IMR-90 (cell line): ENCODE measurements around the gene ZNF609. TPM values are rescaled to one million over a fixed set of nuclear protein-coding genes. Genes with fewer than 3 reads are reported as not detected.

Experiments used
- ATAC-seq: fragments of 200-7000 bp; cut with Tn5 transposase; 2 replicates; pipeline ENCODE4 v1.9.1; 2020; ENCODE audit warnings: low read depth, mild to moderate bottlenecking, moderate library complexity
- BruUV-seq: library from RNA; stranded (reverse); fragments of 400-500 nt; replicated peaks from 2 replicates; lab custom pipeline; 2021; lab: Mats Ljungman, UMichigan
- CTCF ChIA-PET: fragments of 300-600 bp; formaldehyde crosslinking; extraction: SDS; loops from one replicate; lab custom pipeline; 2021; ENCODE audit warnings: antibody characterized with exemption; lab: Yijun Ruan, JAX
- POLR2A ChIA-PET: fragments of 300-600 bp; sonication (Branson Sonifier 250); formaldehyde crosslinking; loops from one replicate; lab custom pipeline; 2022; ENCODE audit warnings: antibody characterized with exemption; ENCODE audit not compliant: unreplicated experiment; lab: Charles Lee
- DNase-seq: peaks from one replicate; pipeline ENCODE4 v3.0.0; 2013
- H2AFZ ChIP-seq: replicated peaks from 2 replicates; pipeline ENCODE3; 2013; ENCODE audit warnings: low read length, mild to moderate bottlenecking; ENCODE audit not compliant: poor library complexity
- H2AK5ac ChIP-seq: 2 replicates; pipeline ENCODE4 v1.6.1; 2013; ENCODE audit warnings: low read depth, low read length, inconsistent platforms
- H2AK9ac ChIP-seq: replicated peaks from 2 replicates; pipeline ENCODE3; 2013; ENCODE audit warnings: mild to moderate bottlenecking, low read depth, low read length, moderate library complexity; ENCODE audit not compliant: poor library complexity
- H2BK120ac ChIP-seq: 2 replicates; pipeline ENCODE4 v1.6.1; 2013; ENCODE audit warnings: low read depth, low read length, inconsistent platforms
- H2BK15ac ChIP-seq: 3 replicates; pipeline ENCODE4 v1.6.1; 2013; ENCODE audit warnings: low read depth, low read length, inconsistent platforms
- H2BK20ac ChIP-seq: 2 replicates; pipeline ENCODE4 v1.6.1; 2013; ENCODE audit warnings: low read depth, mild to moderate bottlenecking, inconsistent platforms, low read length, moderate library complexity
- H2BK5ac ChIP-seq: 2 replicates; pipeline ENCODE4 v1.6.1; 2013; ENCODE audit warnings: mild to moderate bottlenecking, low read depth, low read length, inconsistent platforms; ENCODE audit not compliant: poor library complexity, severe bottlenecking
- H3K14ac ChIP-seq: replicated peaks from 2 replicates; pipeline ENCODE4 v1.6.1; 2013; ENCODE audit warnings: low read depth, low read length, inconsistent platforms
- H3K18ac ChIP-seq: 2 replicates; pipeline ENCODE4 v1.6.1; 2013; ENCODE audit warnings: low read depth, low read length, control low read depth
- H3K23ac ChIP-seq: 2 replicates; pipeline ENCODE4 v1.6.1; 2013; ENCODE audit warnings: low read depth, low read length, inconsistent platforms
- H3K27ac ChIP-seq: 2 replicates; pipeline ENCODE4 v1.5.1; 2013; ENCODE audit warnings: mild to moderate bottlenecking, control low read depth, low read length; ENCODE audit not compliant: insufficient read depth
- H3K27me3 ChIP-seq: 2 replicates; pipeline ENCODE4 v1.6.1; 2013; ENCODE audit warnings: low read length; ENCODE audit not compliant: control insufficient read depth, insufficient read depth
- H3K36me3 ChIP-seq: 2 replicates; pipeline ENCODE4 v1.6.1; 2013; ENCODE audit warnings: low read length, mixed read lengths; ENCODE audit not compliant: control insufficient read depth, insufficient read depth
- H3K4ac ChIP-seq: 2 replicates; pipeline ENCODE4 v1.6.1; 2013; ENCODE audit warnings: low read depth, low read length, inconsistent platforms
- H3K4me1 ChIP-seq: 2 replicates; pipeline ENCODE4 v1.6.1; 2013; ENCODE audit warnings: low read length, mixed read lengths; ENCODE audit not compliant: control insufficient read depth, insufficient read depth
- H3K4me2 ChIP-seq: 2 replicates; pipeline ENCODE4 v1.6.1; 2013; ENCODE audit warnings: low read depth, mild to moderate bottlenecking, control low read depth, low read length, moderate library complexity
- H3K4me3 ChIP-seq: 2 replicates; pipeline ENCODE4 v1.5.1; 2013; ENCODE audit warnings: low read depth, mild to moderate bottlenecking, control low read depth, low read length, moderate library complexity; ENCODE audit not compliant: insufficient read depth
- H3K56ac ChIP-seq: 2 replicates; pipeline ENCODE4 v1.6.1; 2013; ENCODE audit warnings: low read length, inconsistent platforms; ENCODE audit not compliant: insufficient read depth; ENCODE audit errors: extremely low read depth
- H3K79me1 ChIP-seq, 2 experiments: 2 replicates each; pipeline ENCODE4 v1.6.1; 2013; ENCODE audit warnings: low read length in 2 of 2, inconsistent platforms in 1 of 2, low read depth in 1 of 2
- H3K9ac ChIP-seq: 2 replicates; pipeline ENCODE4 v1.6.1; 2013; ENCODE audit warnings: low read depth, low read length, control low read depth
- H3K9me1 ChIP-seq: 2 replicates; pipeline ENCODE4 v1.6.1; 2013; ENCODE audit warnings: low read length, inconsistent platforms; ENCODE audit not compliant: insufficient read depth
- H3K9me3 ChIP-seq: 2 replicates; pipeline ENCODE4 v1.6.1; 2013; ENCODE audit warnings: low read length; ENCODE audit not compliant: control insufficient read depth, insufficient read depth
- H4K20me1 ChIP-seq: 2 replicates; pipeline ENCODE4 v1.6.1; 2013; ENCODE audit warnings: low read length, inconsistent platforms; ENCODE audit not compliant: insufficient read depth
- H4K5ac ChIP-seq: 2 replicates; pipeline ENCODE4 v1.6.1; 2013; ENCODE audit warnings: mild to moderate bottlenecking, low read depth, low read length, control low read depth
- H4K8ac ChIP-seq, 2 experiments: 2 replicates each; pipeline ENCODE4 v1.6.1; 2013; ENCODE audit warnings: low read depth in 2 of 2, low read length in 2 of 2, control low read depth in 1 of 2, inconsistent platforms in 1 of 2
- H4K91ac ChIP-seq: 2 replicates; pipeline ENCODE4 v1.6.1; 2013; ENCODE audit warnings: low read depth, low read length, inconsistent platforms; ENCODE audit not compliant: insufficient read depth
- CEBPB ChIP-seq: IDR thresholded peaks from 2 replicates; pipeline ENCODE4 v1.6.1; 2012; ENCODE audit warnings: low read depth, low read length, improper control_type of control experiment
- CHD1 ChIP-seq: IDR thresholded peaks from 2 replicates; pipeline ENCODE4 v1.6.1; 2012; ENCODE audit warnings: low read depth, low read length, improper control_type of control experiment
- MAZ ChIP-seq: IDR thresholded peaks from 2 replicates; pipeline ENCODE4 v1.6.1; 2012; ENCODE audit warnings: low read depth, mild to moderate bottlenecking, low read length, improper control_type of control experiment, moderate library complexity, borderline replicate concordance
- RFX5 ChIP-seq: IDR thresholded peaks from 2 replicates; pipeline ENCODE4 v1.8.0; 2012; ENCODE audit warnings: low read depth, mild to moderate bottlenecking, low read length, moderate library complexity
- WGBS, 2 experiments: methylation state at CpG; one replicate each; pipeline versions ENCODE4 v1.1.5 to v1.1.7; 2013; ENCODE audit warnings: missing lambda C conversion rate in 2 of 2; ENCODE audit not compliant: insufficient read length in 1 of 2; ENCODE audit errors: extremely low coverage in 2 of 2; 5-methylcytosine and 5-hydroxymethylcytosine counted together
- dilution Hi-C: fragments of 300-500 bp; cut with HindIII; formaldehyde crosslinking; loops from one replicate; pipeline ENCODE4 v1.14.3; 2018; ENCODE audit warnings: low sequenced_read_pairs; ENCODE audit not compliant: unreplicated experiment
- in situ Hi-C: fragments of 300-500 bp; cut with MboI; formaldehyde crosslinking; loops from 3 replicates; pipeline ENCODE4 v1.14.3; 2019; ENCODE audit warnings: low sequenced_read_pairs, inconsistent platforms, mixed read lengths
- intact Hi-C: fragments of 100-400 bp; cut with micrococcal nuclease; formaldehyde crosslinking; loops from 2 replicates; pipeline ENCODE4 v1.10.0; 2022
- polyA plus RNA-seq, 3 experiments: library from polyadenylated mRNA; depleted of rRNA; stranded (reverse); fragments of >200 nt; gene quantifications; 2 replicates each; pipeline ENCODE4 v1.2.3, GENCODE V29; 2012; ENCODE audit warnings: low replicate concordance in 1 of 3
- total RNA-seq: library from RNA; depleted of rRNA; stranded (reverse); fragments of >200 nt; gene quantifications from 2 replicates; pipeline ENCODE4 v1.2.3, GENCODE V29; 2012

ZNF609 gene
- total and polyA plus RNA-seq, 2 of the 4 experiments (the other 2 are of a cell fraction): 10.4 to 12.5 TPM

DNA sequence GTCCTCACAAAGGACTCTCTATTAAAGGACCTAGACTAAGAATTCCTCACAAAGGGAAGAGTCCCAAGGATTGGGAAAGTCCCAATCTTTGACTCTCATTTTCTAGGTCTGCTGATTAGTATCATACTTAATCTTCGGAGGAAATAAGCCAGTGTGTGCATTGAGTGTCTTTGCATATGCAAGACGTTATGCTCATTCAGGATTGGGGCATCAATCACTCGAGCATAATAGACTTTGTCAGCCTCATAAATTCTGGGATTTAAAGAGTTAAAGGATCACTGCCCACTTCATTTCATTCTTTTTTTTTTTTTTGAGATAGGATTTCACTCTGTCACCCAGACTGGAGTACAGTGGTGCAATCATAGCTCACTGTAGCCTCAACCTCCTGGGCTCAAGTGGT lies 160.7 kb downstream of the ZNF609 start:
- H3K4me1 ChIP-seq: peaks cover 6% of the 10 kb centered on the region
- H3K9me1 ChIP-seq: peaks cover 15% of the 10 kb centered on the region
- H4K8ac ChIP-seq: no peak overlapping the region
- no peak overlapping the region for H4K5ac ChIP-seq
- H3K27me3 ChIP-seq: no peaks in the 10 kb centered on the region
- H2BK15ac ChIP-seq: no peak overlapping the region
- no peak overlapping the region for H3K14ac ChIP-seq
- no peak overlapping the region for H2BK120ac ChIP-seq
- no peak overlapping the region for H3K4me2 ChIP-seq
- peaks cover 56% of the 10 kb centered on the region for H4K20me1 ChIP-seq
- intact Hi-C loops: no loop called here
- no peak overlapping the region for H3K27ac ChIP-seq
- no peak overlapping the region for H3K4me3 ChIP-seq
- H2AFZ ChIP-seq: no peak overlapping the region
- no peak overlapping the region for H3K9ac ChIP-seq
- H3K23ac ChIP-seq: no peak overlapping the region
- no peak for TF ChIP-seq MAZ
- TF ChIP-seq RFX5: no peak
- TF ChIP-seq CEBPB: no peak
- no peak for TF ChIP-seq CHD1
- no peak overlapping the region for H2BK20ac ChIP-seq
- H3K18ac ChIP-seq: no peak overlapping the region
- no peak overlapping the region for H2AK9ac ChIP-seq
- H3K79me1 ChIP-seq: peaks cover 49 to 86% of the 10 kb centered on the region in 2 experiments
- in situ Hi-C loops: no loop called here
- no peaks in the 10 kb centered on the region for H3K9me3 ChIP-seq
- H3K4ac ChIP-seq: no peak overlapping the region
- no peak overlapping the region for H3K56ac ChIP-seq
- H3K36me3 ChIP-seq: peaks cover 6% of the 10 kb centered on the region
- CTCF ChIA-PET: interaction anchor here (0.6 kb wide), 1 partner anchor 16 kb away, joined by 3 read pairs; no protein-coding TSS in a partner anchor
- no CpG with 5 or more reads among the region's 3 CpGs for WGBS, 2 experiments
- DNase-seq (no peak), ATAC-seq (no peak)
- dilution Hi-C loops: no loop called here
- H4K91ac ChIP-seq: no peak overlapping the region
- POLR2A ChIA-PET: no interaction called here
- no TSS peak for BruUV-seq
- H2AK5ac ChIP-seq: no peak overlapping the region
- no peak overlapping the region for H2BK5ac ChIP-seq
